Measurements from ENCODE around the gene BTNL9.

GRCh38 chr5:181111010-181111409 lies 70.9 kb downstream of the BTNL9 start:
- TF ChIP-seq TAF1 (IDR thresholded peaks at IDR 0.05; ENCODE audit: borderline replicate concordance, low read depth, low read length) (no peak), POLR2AphosphoS5 (IDR thresholded peaks at IDR 0.05; ENCODE audit: low read depth, low read length) (no peak), POLR2A (IDR thresholded peaks at IDR 0.05; ENCODE audit: low read depth, low read length) (no peak)

Data from GM12892 (cell line).